Mononuclear cell (primary cell): ENCODE results near the gene UGT3A2. TPM values are rescaled to one million over a fixed set of nuclear protein-coding genes. Genes with fewer than 3 reads are reported as not detected.
A peak's percentile ranks its signal among the peaks of the same experiment; 100 is the strongest.

Source experiments
- H3K27me3 ChIP-seq: 2 replicates; pipeline ENCODE4 v1.6.0; 2011; ENCODE audit warnings: low read length, control low read depth; ENCODE audit not compliant: insufficient read depth
- H3K4me1 ChIP-seq: 2 replicates; pipeline ENCODE4 v1.5.1; 2011; ENCODE audit warnings: mild to moderate bottlenecking, low read length, control low read depth; ENCODE audit not compliant: insufficient read depth
- H3K4me3 ChIP-seq: 2 replicates; pipeline ENCODE4 v1.5.1; 2011; ENCODE audit warnings: mild to moderate bottlenecking, low read length, moderate library complexity
- H3K9me3 ChIP-seq: 2 replicates; pipeline ENCODE4 v1.5.1; 2011; ENCODE audit warnings: low read depth, mild to moderate bottlenecking, control low read depth, low read length
- total RNA-seq: library from RNA; depleted of rRNA; stranded (reverse); fragments of >200 nt; gene quantifications from one replicate; pipeline ENCODE4 v1.2.3, GENCODE V29; 2012

Gene UGT3A2
- total RNA-seq: not detected

GRCh38 chr5:36066540-36067210 is at the start of gene UGT3A2:
UGT3A2 (minus strand) TSS chr5:36066882; CDS start chr5:36066789, 93 bp downstream.
- H3K27me3 ChIP-seq: peaks cover 8% of the 10 kb centered on the region
- H3K9me3 ChIP-seq: no peaks in the 10 kb centered on the region
- peaks cover 13% of the 10 kb centered on the region for H3K4me1 ChIP-seq
- no peak within 1 kb of the TSS for H3K4me3 ChIP-seq

GRCh38 chr5:36111238-36111637 is 44.6 kb upstream of the UGT3A2 start:
- Histone ChIP-seq H3K27me3 (no peaks in the 10 kb centered on the region), H3K4me1 (no peaks in the 10 kb centered on the region), H3K9me3 (no peaks in the 10 kb centered on the region), H3K4me3 (no peak overlapping the region)

GRCh38 chr5:36108758-36109460 is 42.2 kb upstream of the UGT3A2 start:
- no peaks in the 10 kb centered on the region for H3K9me3 ChIP-seq
- no peak overlapping the region for H3K4me3 ChIP-seq
- no peaks in the 10 kb centered on the region for H3K4me1 ChIP-seq
- no peaks in the 10 kb centered on the region for H3K27me3 ChIP-seq

- Histone ChIP-seq H3K27me3 (no peaks in the 10 kb centered on the region), H3K4me3 (no peak overlapping the region), H3K9me3 (no peaks in the 10 kb centered on the region), H3K4me1 (no peaks in the 10 kb centered on the region)
These were observed 39.1 kb upstream of the UGT3A2 start for GRCh38 chr5:36105819-36106218.

- no peaks in the 10 kb centered on the region for H3K27me3 ChIP-seq
- no peaks in the 10 kb centered on the region for H3K4me1 ChIP-seq
- no peak overlapping the region for H3K4me3 ChIP-seq
- no peaks in the 10 kb centered on the region for H3K9me3 ChIP-seq
These were observed 33.1 kb upstream of the UGT3A2 start for GRCh38 chr5:36099748-36100147.

- Histone ChIP-seq H3K9me3 (no peaks in the 10 kb centered on the region), H3K4me1 (no peaks in the 10 kb centered on the region), H3K27me3 (no peaks in the 10 kb centered on the region), H3K4me3 (no peak overlapping the region)
These were observed 29.8 kb upstream of the UGT3A2 start for GRCh38 chr5:36096486-36096885.

GRCh38 chr5:36089989-36090388 is 23.3 kb upstream of the UGT3A2 start:
- H3K9me3 ChIP-seq: peaks cover 6% of the 10 kb centered on the region
- H3K4me1 ChIP-seq: no peaks in the 10 kb centered on the region
- peaks cover 3% of the 10 kb centered on the region for H3K27me3 ChIP-seq
- H3K4me3 ChIP-seq: no peak overlapping the region

GRCh38 chr5:36079200-36079781 is 12.6 kb upstream of the UGT3A2 start:
- H3K4me1 ChIP-seq: no peaks in the 10 kb centered on the region
- H3K27me3 ChIP-seq: no peaks in the 10 kb centered on the region
- no peak overlapping the region for H3K4me3 ChIP-seq
- no peaks in the 10 kb centered on the region for H3K9me3 ChIP-seq

GRCh38 chr5:36078430-36078829 is 11.7 kb upstream of the UGT3A2 start:
- H3K4me1 ChIP-seq: peaks cover 5% of the 10 kb centered on the region
- no peaks in the 10 kb centered on the region for H3K9me3 ChIP-seq
- H3K4me3 ChIP-seq: no peak overlapping the region
- no peaks in the 10 kb centered on the region for H3K27me3 ChIP-seq

- Histone ChIP-seq H3K9me3 (no peaks in the 10 kb centered on the region), H3K27me3 (no peaks in the 10 kb centered on the region), H3K4me1 (peaks cover 10% of the 10 kb centered on the region), H3K4me3 (no peak overlapping the region)
These were observed 7.0 kb upstream of the UGT3A2 start for GRCh38 chr5:36073595-36074216.

- H3K4me1 ChIP-seq: peaks cover 18% of the 10 kb centered on the region
- peaks cover 8% of the 10 kb centered on the region for H3K27me3 ChIP-seq
- H3K9me3 ChIP-seq: no peaks in the 10 kb centered on the region
- H3K4me3 ChIP-seq: peak overlapping the region; percentile 1
These were observed 4.2 kb upstream of the UGT3A2 start for GRCh38 chr5:36070687-36071571.

- Histone ChIP-seq H3K4me1 (peaks cover 17% of the 10 kb centered on the region), H3K9me3 (no peaks in the 10 kb centered on the region), H3K27me3 (peaks cover 8% of the 10 kb centered on the region), H3K4me3 (no peak overlapping the region)
These were observed 2.1 kb upstream of the UGT3A2 start for GRCh38 chr5:36068751-36069281.

- H3K4me1 ChIP-seq: peaks cover 8% of the 10 kb centered on the region
- peaks cover 8% of the 10 kb centered on the region for H3K27me3 ChIP-seq
- no peak overlapping the region for H3K4me3 ChIP-seq
- H3K9me3 ChIP-seq: no peaks in the 10 kb centered on the region
These were observed 612 bp downstream of the UGT3A2 start for GRCh38 chr5:36066001-36066539.

- Histone ChIP-seq H3K4me1 (no peaks in the 10 kb centered on the region), H3K27me3 (no peaks in the 10 kb centered on the region), H3K9me3 (no peaks in the 10 kb centered on the region), H3K4me3 (no peak overlapping the region)
These were observed 6.2 kb downstream of the UGT3A2 start for GRCh38 chr5:36060420-36060887.
